OCI-LY7 (cell line): ENCODE measurements around the gene AFF3.
"Not testable (repeated sequence)": the region's sequence is repeated elsewhere in the genome, so short reads cannot be mapped to it uniquely, and the experiment has no call there.

Source experiments
- EZH2phosphoT487 ChIP-seq: fragments of 200-600 bp; sonication (generic); IDR thresholded peaks from 2 replicates; pipeline ENCODE4 v1.6.1; 2018; ENCODE audit warnings: low read depth, borderline replicate concordance, mild to moderate bottlenecking, mixed run types, antibody characterized with exemption, low read length, moderate library complexity, mixed read lengths
- TF ChIP-seq, protein P1 (sequence below): fragments of 200-600 bp; sonication (generic); conservative IDR thresholded peaks from 2 replicates; pipeline ENCODE4 v1.5.1; 2014; ENCODE audit warnings: mild to moderate bottlenecking, antibody characterized with exemption, low read length, moderate library complexity, mixed read lengths

DNA sequence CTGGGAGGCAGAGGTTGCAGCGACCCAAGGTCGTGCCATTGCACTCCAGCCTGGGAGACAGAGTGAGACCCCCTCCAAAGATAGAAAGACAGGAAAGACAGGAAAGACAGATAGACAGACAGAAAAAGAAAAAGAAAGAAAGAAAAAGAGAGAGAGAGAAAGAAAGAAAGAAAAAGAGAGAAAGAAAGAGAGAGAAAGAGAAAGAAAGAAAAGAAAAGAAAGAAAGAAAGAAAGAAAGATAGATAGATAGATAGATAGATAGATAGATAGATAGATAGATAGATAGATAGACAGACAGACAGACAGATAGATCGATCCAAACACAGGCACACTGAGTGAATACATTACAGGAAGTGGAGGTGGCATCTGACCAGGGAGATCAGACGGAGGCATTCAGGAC lies 195.0 kb downstream of the AFF3 start:
- TF ChIP-seq, protein P1, sequence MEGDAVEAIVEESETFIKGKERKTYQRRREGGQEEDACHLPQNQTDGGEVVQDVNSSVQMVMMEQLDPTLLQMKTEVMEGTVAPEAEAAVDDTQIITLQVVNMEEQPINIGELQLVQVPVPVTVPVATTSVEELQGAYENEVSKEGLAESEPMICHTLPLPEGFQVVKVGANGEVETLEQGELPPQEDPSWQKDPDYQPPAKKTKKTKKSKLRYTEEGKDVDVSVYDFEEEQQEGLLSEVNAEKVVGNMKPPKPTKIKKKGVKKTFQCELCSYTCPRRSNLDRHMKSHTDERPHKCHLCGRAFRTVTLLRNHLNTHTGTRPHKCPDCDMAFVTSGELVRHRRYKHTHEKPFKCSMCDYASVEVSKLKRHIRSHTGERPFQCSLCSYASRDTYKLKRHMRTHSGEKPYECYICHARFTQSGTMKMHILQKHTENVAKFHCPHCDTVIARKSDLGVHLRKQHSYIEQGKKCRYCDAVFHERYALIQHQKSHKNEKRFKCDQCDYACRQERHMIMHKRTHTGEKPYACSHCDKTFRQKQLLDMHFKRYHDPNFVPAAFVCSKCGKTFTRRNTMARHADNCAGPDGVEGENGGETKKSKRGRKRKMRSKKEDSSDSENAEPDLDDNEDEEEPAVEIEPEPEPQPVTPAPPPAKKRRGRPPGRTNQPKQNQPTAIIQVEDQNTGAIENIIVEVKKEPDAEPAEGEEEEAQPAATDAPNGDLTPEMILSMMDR = not testable (repeated sequence)
- not testable (repeated sequence) for TF ChIP-seq EZH2phosphoT487
